Activated naive CD4-positive, alpha-beta T cell treated with anti-CD3 and anti-CD28 coated beads for 36 hours (primary cell): ENCODE measurements around the gene MAML3. TPM values are rescaled to one million over a fixed set of nuclear protein-coding genes. Genes with fewer than 3 reads are reported as not detected.

Experiments used
- CTCF ChIA-PET: fragments of 350-600 bp; sonication (Branson Sonifier 250); formaldehyde crosslinking; loops from one replicate; lab custom pipeline; 2021; ENCODE audit warnings: antibody characterized with exemption; lab: Charles Lee
- DNase-seq: peaks from one replicate; pipeline ENCODE4 v3.0.0-alpha.2; 2020
- H3K27ac Mint-ChIP-seq: one replicate; pipeline ENCODE4 v1.8.0; 2021; ENCODE audit warnings: mild to moderate bottlenecking, mixed read lengths
- H3K27me3 Mint-ChIP-seq: one replicate; pipeline ENCODE4 v1.8.0; 2021; ENCODE audit warnings: low read depth, mixed read lengths
- H3K36me3 Mint-ChIP-seq: one replicate; pipeline ENCODE4 v1.8.0; 2021; ENCODE audit warnings: low read depth, mixed read lengths
- H3K4me1 Mint-ChIP-seq: one replicate; pipeline ENCODE4 v1.8.0; 2021; ENCODE audit warnings: low read depth, mixed read lengths
- H3K4me3 Mint-ChIP-seq: one replicate; pipeline ENCODE4 v1.8.0; 2021; ENCODE audit warnings: mild to moderate bottlenecking, moderate library complexity, mixed read lengths
- H3K9me3 Mint-ChIP-seq: one replicate; pipeline ENCODE4 v1.8.0; 2021; ENCODE audit warnings: mixed read lengths
- intact Hi-C: fragments of 100-400 bp; cut with micrococcal nuclease; formaldehyde crosslinking; loops from one replicate; pipeline ENCODE4 v1.15.1; 2023
- total RNA-seq, 2 experiments: library from RNA; stranded (reverse); gene quantifications; one replicate each; pipeline ENCODE4 v1.2.3, GENCODE V29; 2021

MAML3 gene
- total RNA-seq, 2 experiments from 2014 or later, result 0.52 to 0.76 TPM

- no peaks in the 10 kb centered on the region for H3K27me3 Mint-ChIP-seq
- no peaks in the 10 kb centered on the region for H3K36me3 Mint-ChIP-seq
- H3K4me3 Mint-ChIP-seq, result no peak overlapping the region
- CTCF ChIA-PET, result interaction anchor here (1.2 kb wide), 1 partner anchor 40 kb away, joined by 3 read pairs; no protein-coding TSS in a partner anchor
- intact Hi-C loops, result no loop called here
- peaks cover 4% of the 10 kb centered on the region for H3K4me1 Mint-ChIP-seq
- DNase-seq, result no peak
- no peak overlapping the region for H3K27ac Mint-ChIP-seq
- H3K9me3 Mint-ChIP-seq, result no peaks in the 10 kb centered on the region
Measured at GRCh38 chr4:139972305-139972704, 181.7 kb downstream of the MAML3 start.

- Mint-ChIP-seq H3K4me1 (peaks cover 3% of the 10 kb centered on the region), H3K4me3 (no peak overlapping the region), H3K9me3 (no peaks in the 10 kb centered on the region), H3K27ac (no peak overlapping the region), H3K27me3 (no peaks in the 10 kb centered on the region), H3K36me3 (no peaks in the 10 kb centered on the region)
- CTCF ChIA-PET, result no interaction called here
- DNase-seq, result no peak
- intact Hi-C loops, result no loop called here
Measured at GRCh38 chr4:139971111-139971510, 182.9 kb downstream of the MAML3 start.

GRCh38 chr4:139969635-139970266 lies 184.2 kb downstream of the MAML3 start:
- no peak for DNase-seq
- no peaks in the 10 kb centered on the region for H3K36me3 Mint-ChIP-seq
- CTCF ChIA-PET, result no interaction called here
- H3K27ac Mint-ChIP-seq, result no peak overlapping the region
- no peaks in the 10 kb centered on the region for H3K4me1 Mint-ChIP-seq
- no peaks in the 10 kb centered on the region for H3K9me3 Mint-ChIP-seq
- no peak overlapping the region for H3K4me3 Mint-ChIP-seq
- H3K27me3 Mint-ChIP-seq, result no peaks in the 10 kb centered on the region
- intact Hi-C loops, result no loop called here

- intact Hi-C loops, result no loop called here
- no peak overlapping the region for H3K4me3 Mint-ChIP-seq
- CTCF ChIA-PET, result no interaction called here
- no peaks in the 10 kb centered on the region for H3K36me3 Mint-ChIP-seq
- no peaks in the 10 kb centered on the region for H3K27me3 Mint-ChIP-seq
- DNase-seq, result no peak
- no peak overlapping the region for H3K27ac Mint-ChIP-seq
- no peaks in the 10 kb centered on the region for H3K9me3 Mint-ChIP-seq
- peaks cover 1% of the 10 kb centered on the region for H3K4me1 Mint-ChIP-seq
Measured at GRCh38 chr4:139968831-139969230, 185.2 kb downstream of the MAML3 start.

DNA sequence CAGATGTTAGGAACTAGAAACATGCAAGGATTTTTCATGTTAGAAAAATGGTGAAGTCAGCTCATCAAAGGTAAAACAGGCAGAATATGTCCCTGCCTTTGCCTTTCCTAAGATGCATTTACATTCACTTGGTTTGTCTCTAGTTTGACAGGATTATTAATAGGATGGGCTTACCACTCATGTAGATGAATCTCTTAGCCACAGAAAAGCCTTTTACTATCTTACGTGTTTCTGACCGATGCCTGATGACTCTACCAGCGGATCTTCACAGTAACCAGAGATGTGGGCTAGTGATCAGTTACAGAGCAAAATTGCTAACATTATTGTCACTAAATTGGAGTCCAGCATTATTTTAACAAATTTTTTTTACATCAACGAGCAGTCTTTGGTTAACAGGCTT lies 187.6 kb downstream of the MAML3 start:
- Mint-ChIP-seq H3K27ac (no peak overlapping the region), H3K9me3 (no peaks in the 10 kb centered on the region), H3K36me3 (no peaks in the 10 kb centered on the region), H3K4me3 (no peak overlapping the region), H3K27me3 (peaks cover 2% of the 10 kb centered on the region), H3K4me1 (peaks cover 1% of the 10 kb centered on the region)
- CTCF ChIA-PET, result no interaction called here
- DNase-seq, result no peak
- intact Hi-C loops, result no loop called here

GRCh38 chr4:139965789-139966188 lies 188.2 kb downstream of the MAML3 start:
- peaks cover 1% of the 10 kb centered on the region for H3K4me1 Mint-ChIP-seq
- H3K36me3 Mint-ChIP-seq, result no peaks in the 10 kb centered on the region
- intact Hi-C loops, result no loop called here
- DNase-seq, result no peak
- H3K4me3 Mint-ChIP-seq, result no peak overlapping the region
- no peak overlapping the region for H3K27ac Mint-ChIP-seq
- CTCF ChIA-PET, result no interaction called here
- H3K27me3 Mint-ChIP-seq, result peaks cover 6% of the 10 kb centered on the region
- no peaks in the 10 kb centered on the region for H3K9me3 Mint-ChIP-seq

DNA sequence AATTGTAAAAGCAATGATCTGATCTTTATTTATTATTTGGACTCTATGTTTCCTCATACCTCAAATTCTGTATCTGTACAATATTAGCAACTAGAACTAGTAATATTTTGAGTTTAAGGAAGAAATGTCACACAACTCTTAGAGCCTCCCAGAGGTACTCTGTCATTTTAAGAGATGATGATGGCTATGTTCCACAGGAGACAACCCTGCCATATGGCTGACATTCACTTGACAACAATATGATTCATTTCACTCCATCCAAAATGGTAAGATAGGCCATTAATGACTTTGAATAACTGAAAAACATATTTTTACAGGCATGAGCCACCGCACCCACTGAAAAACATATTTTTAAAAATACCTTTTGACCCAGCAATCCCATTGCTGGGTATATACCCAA lies 190.3 kb downstream of the MAML3 start:
- H3K4me3 Mint-ChIP-seq, result no peak overlapping the region
- intact Hi-C loops, result no loop called here
- H3K36me3 Mint-ChIP-seq, result no peaks in the 10 kb centered on the region
- H3K9me3 Mint-ChIP-seq, result no peaks in the 10 kb centered on the region
- peaks cover 10% of the 10 kb centered on the region for H3K27me3 Mint-ChIP-seq
- H3K4me1 Mint-ChIP-seq, result peaks cover 1% of the 10 kb centered on the region
- CTCF ChIA-PET, result no interaction called here
- no peak for DNase-seq
- no peak overlapping the region for H3K27ac Mint-ChIP-seq

DNA sequence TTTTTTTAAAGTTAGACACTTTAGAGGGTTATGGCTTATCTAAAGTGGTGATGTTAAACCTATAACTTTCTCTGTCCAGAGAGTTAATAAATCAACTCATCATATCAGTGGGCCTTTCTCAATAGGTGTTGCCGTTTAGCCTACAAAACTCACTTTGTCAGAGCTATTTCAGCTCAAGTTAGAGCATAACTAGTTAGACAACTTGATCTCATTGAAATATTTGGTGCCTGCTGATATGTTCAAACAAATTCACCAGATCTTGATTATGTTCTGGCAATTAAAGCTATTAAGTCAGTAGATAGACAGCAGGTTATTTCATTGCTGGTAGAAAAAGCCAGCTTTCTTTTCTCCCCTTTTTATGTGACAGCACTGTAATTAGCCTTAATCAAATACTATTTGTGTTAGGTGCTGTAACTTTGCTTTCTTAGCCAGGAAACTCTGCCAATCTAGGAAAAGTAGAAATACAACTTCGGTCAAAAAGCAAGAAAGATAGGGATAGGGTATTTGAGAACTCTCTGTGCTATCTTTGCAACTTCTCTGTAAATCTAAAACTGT lies 191.8 kb downstream of the MAML3 start:
- Mint-ChIP-seq H3K36me3 (no peaks in the 10 kb centered on the region), H3K4me3 (no peak overlapping the region), H3K4me1 (peaks cover 1% of the 10 kb centered on the region), H3K27me3 (peaks cover 10% of the 10 kb centered on the region), H3K9me3 (no peaks in the 10 kb centered on the region), H3K27ac (no peak overlapping the region)
- no peak for DNase-seq
- CTCF ChIA-PET, result interaction anchor here (0.7 to 1.4 kb wide), 4 partner anchors 8 to 57 kb away, joined by 3 to 4 read pairs (median 3); no protein-coding TSS in a partner anchor
- intact Hi-C loops, result no loop called here

GRCh38 chr4:139961344-139961946 lies 192.5 kb downstream of the MAML3 start:
- Mint-ChIP-seq H3K36me3 (no peaks in the 10 kb centered on the region), H3K9me3 (no peaks in the 10 kb centered on the region), H3K27me3 (peaks cover 10% of the 10 kb centered on the region), H3K4me3 (no peak overlapping the region), H3K27ac (no peak overlapping the region), H3K4me1 (peaks cover 1% of the 10 kb centered on the region)
- CTCF ChIA-PET, result interaction anchor here (0.6 to 0.7 kb wide), 2 partner anchors 10 to 1103 kb away, joined by 3 to 5 read pairs; no protein-coding TSS in a partner anchor
- no peak for DNase-seq
- intact Hi-C loops, result no loop called here

- Mint-ChIP-seq H3K4me1 (peaks cover 1% of the 10 kb centered on the region), H3K27ac (no peak overlapping the region), H3K9me3 (no peaks in the 10 kb centered on the region), H3K27me3 (peaks cover 10% of the 10 kb centered on the region), H3K36me3 (no peaks in the 10 kb centered on the region), H3K4me3 (no peak overlapping the region)
- CTCF ChIA-PET, result no interaction called here
- no peak for DNase-seq
- intact Hi-C loops, result no loop called here
Measured at GRCh38 chr4:139959396-139959795, 194.6 kb downstream of the MAML3 start.

GRCh38 chr4:139958739-139959098 lies 195.3 kb downstream of the MAML3 start:
- Mint-ChIP-seq H3K4me1 (no peaks in the 10 kb centered on the region), H3K9me3 (no peaks in the 10 kb centered on the region), H3K27me3 (peaks cover 10% of the 10 kb centered on the region), H3K27ac (no peak overlapping the region), H3K36me3 (no peaks in the 10 kb centered on the region), H3K4me3 (no peak overlapping the region)
- intact Hi-C loops, result no loop called here
- DNase-seq, result no peak
- CTCF ChIA-PET, result no interaction called here

DNA sequence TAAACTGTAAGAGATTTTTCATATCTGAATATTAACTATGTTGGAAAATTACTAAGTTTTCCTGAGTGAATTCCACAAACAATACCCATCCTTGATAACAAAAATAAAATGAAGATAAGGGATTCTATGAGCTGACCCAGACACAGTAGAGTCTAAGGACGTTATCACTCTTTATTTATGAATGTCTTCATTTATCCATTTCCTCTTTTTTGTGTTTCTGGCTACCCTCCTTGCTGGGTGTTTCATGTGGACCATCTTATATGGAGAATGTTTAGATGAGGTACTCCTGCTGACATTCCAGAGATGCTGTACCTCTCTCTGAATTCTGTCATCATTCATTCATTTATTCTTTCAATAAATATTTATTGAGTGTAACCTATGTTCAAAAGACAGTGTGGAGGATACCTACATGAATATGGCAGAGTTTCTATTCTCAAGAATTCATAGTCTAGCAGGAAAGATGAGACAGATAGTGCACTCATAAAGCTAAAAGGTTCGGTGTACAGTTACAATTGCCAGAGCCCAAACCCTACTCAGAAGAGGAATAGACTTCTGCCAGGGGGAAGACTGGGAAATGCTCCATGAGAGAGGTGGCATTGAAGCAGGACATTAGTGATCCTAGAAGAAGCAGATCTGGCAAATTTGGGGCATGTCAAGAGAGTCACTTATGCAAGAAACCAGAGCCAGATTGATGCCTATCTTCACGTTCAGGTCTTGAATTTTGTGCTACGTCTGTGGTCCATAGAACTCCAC lies 195.8 kb downstream of the MAML3 start:
- DNase-seq, result no peak
- CTCF ChIA-PET, result no interaction called here
- Mint-ChIP-seq H3K9me3 (no peaks in the 10 kb centered on the region), H3K27me3 (peaks cover 10% of the 10 kb centered on the region), H3K4me1 (no peaks in the 10 kb centered on the region), H3K27ac (no peak overlapping the region), H3K36me3 (no peaks in the 10 kb centered on the region), H3K4me3 (no peak overlapping the region)
- intact Hi-C loops, result no loop called here
